Activated CD4-positive, alpha-beta T cell treated with anti-CD3 and anti-CD28 coated beads, Interleukin-2, amount 50 U/mL, for 24 hours (primary cell): Measurements from ENCODE around the gene A1BG.
"Not testable (repeated sequence)": the region's sequence is repeated elsewhere in the genome, so short reads cannot be mapped to it uniquely, and the experiment has no call there.

Source experiments
- DNase-seq, 2 donors: peaks; one replicate each; pipeline ENCODE4 v3.0.0-alpha.2; 2020; ENCODE audit warnings: low read depth in 1 of 2, low spot score in 1 of 2

A1BG gene

GRCh38 chr19:58361900-58362271 lies 8.6 kb upstream of the A1BG start:
- peak; percentile 31 to 32 for DNase-seq

GRCh38 chr19:58357481-58358145 lies 4.3 kb upstream of the A1BG start:
- no peak for DNase-seq

GRCh38 chr19:58356766-58357480 lies 3.6 kb upstream of the A1BG start:
- no peak for DNase-seq

- DNase-seq: no peak
These were observed 2.8 kb upstream of the A1BG start for GRCh38 chr19:58355908-58356765.

GRCh38 chr19:58355215-58355796 lies 2.0 kb upstream of the A1BG start:
- no peak for DNase-seq

GRCh38 chr19:58354478-58355030 lies 1.3 kb upstream of the A1BG start:
- DNase-seq: no peak

GRCh38 chr19:58353717-58354477 lies 605 bp upstream of the A1BG start:
- DNase-seq: no peak

GRCh38 chr19:58351990-58352755 lies 1.1 kb downstream of the A1BG start:
- no peak for DNase-seq

GRCh38 chr19:58351558-58351878 lies 1.8 kb downstream of the A1BG start:
- DNase-seq: no peak

- DNase-seq: no peak
These were observed 2.3 kb downstream of the A1BG start for GRCh38 chr19:58350871-58351557.

GRCh38 chr19:58350001-58350861 lies 3.1 kb downstream of the A1BG start:
- DNase-seq: no peak

GRCh38 chr19:58349590-58349989 lies 3.7 kb downstream of the A1BG start:
- no peak for DNase-seq

GRCh38 chr19:58348080-58348479 lies 5.2 kb downstream of the A1BG start:
- DNase-seq: not testable (repeated sequence)

GRCh38 chr19:58346961-58347929 lies 6.0 kb downstream of the A1BG start:
- peak; percentile 42 to 52 for DNase-seq

- no peak for DNase-seq
These were observed 7.7 kb downstream of the A1BG start for GRCh38 chr19:58345558-58345957.

GRCh38 chr19:58338825-58339558 lies 14.3 kb downstream of the A1BG start:
- DNase-seq: no peak

GRCh38 chr19:58338336-58338735 lies 15.0 kb downstream of the A1BG start:
- DNase-seq: no peak
